WTC11 (cell line): ENCODE results near the gene HDGFL3. TPM values are rescaled to one million over a fixed set of nuclear protein-coding genes. Genes with fewer than 3 reads are reported as not detected.

Experiments used
- ATAC-seq: fragments of 200-7000 bp; cut with Tn5 transposase; 2 replicates; pipeline ENCODE4 v1.10.0; 2021; ENCODE audit warnings: mild to moderate bottlenecking, moderate library complexity
- CTCF ChIA-PET: fragments of 300-600 bp; sonication (Branson Sonifier 250); formaldehyde crosslinking; loops from one replicate; lab custom pipeline; 2021; ENCODE audit warnings: antibody characterized with exemption; lab: Charles Lee
- POLR2A ChIA-PET: fragments of 350-600 bp; sonication (Branson Sonifier 250); formaldehyde crosslinking; loops from one replicate; lab custom pipeline; 2021; ENCODE audit warnings: antibody characterized with exemption; lab: Charles Lee
- DNase-seq: peaks from one replicate; pipeline ENCODE4 v3.0.0; 2021; ENCODE audit warnings: low spot score
- H3K27ac Mint-ChIP-seq: 2 replicates; pipeline ENCODE4 v1.8.0; 2021; ENCODE audit warnings: mixed read lengths
- H3K27me3 Mint-ChIP-seq: 2 replicates; pipeline ENCODE4 v1.8.0; 2021; ENCODE audit warnings: low read depth, mild to moderate bottlenecking, moderate library complexity, mixed read lengths
- H3K36me3 Mint-ChIP-seq: 2 replicates; pipeline ENCODE4 v1.8.0; 2021; ENCODE audit warnings: mixed read lengths
- H3K4me1 Mint-ChIP-seq: 2 replicates; pipeline ENCODE4 v1.8.0; 2022; ENCODE audit warnings: mixed read lengths
- H3K4me3 Mint-ChIP-seq: 2 replicates; pipeline ENCODE4 v1.8.0; 2021; ENCODE audit warnings: mild to moderate bottlenecking, moderate library complexity, mixed read lengths
- H3K9me3 Mint-ChIP-seq: 2 replicates; pipeline ENCODE4 v1.8.0; 2021; ENCODE audit warnings: mixed read lengths
- ATF6 ChIP-seq: sonication (generic); formaldehyde crosslinking; IDR thresholded peaks from 2 replicates; pipeline ENCODE4 v1.8.1; 2023; ENCODE audit warnings: mild to moderate bottlenecking, missing genetic modification reagents
- CREB1 ChIP-seq: sonication (generic); formaldehyde crosslinking; IDR thresholded peaks from 2 replicates; pipeline ENCODE4 v1.8.0; 2023; ENCODE audit warnings: mild to moderate bottlenecking, missing genetic modification reagents
- CREM ChIP-seq: sonication (generic); formaldehyde crosslinking; IDR thresholded peaks from 2 replicates; pipeline ENCODE4 v1.8.1; 2022; ENCODE audit warnings: mild to moderate bottlenecking, missing genetic modification reagents, moderate library complexity
- ETV6 ChIP-seq: sonication (generic); formaldehyde crosslinking; IDR thresholded peaks from 2 replicates; pipeline ENCODE4 v1.8.1; 2022; ENCODE audit warnings: mild to moderate bottlenecking, missing genetic modification reagents
- FOXP1 ChIP-seq: sonication (generic); formaldehyde crosslinking; IDR thresholded peaks from 2 replicates; pipeline ENCODE4 v1.8.0; 2022; ENCODE audit warnings: missing genetic modification reagents, mild to moderate bottlenecking, moderate library complexity, borderline replicate concordance
- MXD4 ChIP-seq: fragments of 250-450 bp; sonication (Bioruptor Pico); IDR thresholded peaks from 2 replicates; pipeline ENCODE4 v1.8.0; 2021; ENCODE audit warnings: mild to moderate bottlenecking, moderate library complexity, borderline replicate concordance
- NR3C1 ChIP-seq: sonication (generic); formaldehyde crosslinking; conservative IDR thresholded peaks from 2 replicates; pipeline ENCODE4 v1.8.1; 2023; ENCODE audit warnings: low read depth, mild to moderate bottlenecking, missing genetic modification reagents
- PRRX2 ChIP-seq: fragments of 250-450 bp; sonication (Bioruptor Pico); IDR thresholded peaks from 2 replicates; pipeline ENCODE4 v1.8.0; 2021; ENCODE audit warnings: mild to moderate bottlenecking
- SMAD3 ChIP-seq: sonication (generic); formaldehyde crosslinking; IDR thresholded peaks from 2 replicates; pipeline ENCODE4 v1.8.0; 2022; ENCODE audit warnings: missing genetic modification reagents, mild to moderate bottlenecking, borderline replicate concordance
- SOX15 ChIP-seq: fragments of 250-450 bp; sonication (Bioruptor Pico); IDR thresholded peaks from 2 replicates; pipeline ENCODE4 v1.9.0; 2021; ENCODE audit warnings: mild to moderate bottlenecking
- ZNF121 ChIP-seq: sonication (generic); formaldehyde crosslinking; IDR thresholded peaks from 2 replicates; pipeline ENCODE4 v1.8.0; 2023; ENCODE audit warnings: missing genetic modification reagents
- ZNF138 ChIP-seq: sonication (generic); formaldehyde crosslinking; conservative IDR thresholded peaks from 2 replicates; pipeline ENCODE4 v1.8.1; 2022; ENCODE audit warnings: mild to moderate bottlenecking, moderate library complexity, missing genetic modification reagents
- ZNF219 ChIP-seq: sonication (generic); formaldehyde crosslinking; IDR thresholded peaks from 2 replicates; pipeline ENCODE4 v1.8.0; 2023; ENCODE audit warnings: missing genetic modification reagents, mild to moderate bottlenecking, borderline replicate concordance
- ZNF423 ChIP-seq: fragments of 250-450 bp; sonication (Bioruptor Pico); IDR thresholded peaks from 2 replicates; pipeline ENCODE4 v2.1.2; 2022; ENCODE audit warnings: mild to moderate bottlenecking, moderate library complexity
- ZNF532 ChIP-seq: fragments of 250-450 bp; sonication (Bioruptor Pico); IDR thresholded peaks from 2 replicates; pipeline ENCODE4 v1.9.0; 2021; ENCODE audit warnings: mild to moderate bottlenecking, borderline replicate concordance
- ZNF671 ChIP-seq: fragments of 250-450 bp; sonication (Bioruptor Pico); IDR thresholded peaks from 2 replicates; pipeline ENCODE4 v1.8.0; 2021; ENCODE audit warnings: mild to moderate bottlenecking
- total RNA-seq: library from RNA; stranded (reverse); gene quantifications from 3 replicates; pipeline ENCODE4 v1.2.3, GENCODE V29; 2021
- TF ChIP-seq, protein P1 (sequence below): sonication (generic); formaldehyde crosslinking; IDR thresholded peaks from 2 replicates; pipeline ENCODE4 v1.8.0; 2023; ENCODE audit warnings: missing genetic modification reagents
- TF ChIP-seq, protein P2 (sequence below): fragments of 200-600 bp; IDR thresholded peaks from 2 replicates; pipeline ENCODE4 v1.8.0; 2022; ENCODE audit warnings: antibody characterized with exemption
- TF ChIP-seq, protein P3 (sequence below): sonication (generic); formaldehyde crosslinking; conservative IDR thresholded peaks from 2 replicates; pipeline ENCODE4 v1.8.1; 2023; ENCODE audit warnings: mild to moderate bottlenecking, low read depth, missing genetic modification reagents, moderate library complexity

Gene HDGFL3
- total RNA-seq, 1 experiment from 2014 or later: 124 TPM

GRCh38 chr15:83109532-83109931 lies 98.1 kb downstream of the HDGFL3 start:
- Mint-ChIP-seq H3K9me3 (peaks cover 10% of the 10 kb centered on the region), H3K36me3 (no peaks in the 10 kb centered on the region), H3K27ac (no peak overlapping the region), H3K27me3 (peaks cover 46% of the 10 kb centered on the region), H3K4me1 (peaks cover 9% of the 10 kb centered on the region), H3K4me3 (no peak overlapping the region)
- ATAC-seq (no peak), DNase-seq (no peak)
- ChIA-PET POLR2A (no interaction called here), CTCF (no interaction called here)
- TF ChIP-seq ZNF219 (CRISPR knock-in tag): no peak
- no peak for TF ChIP-seq ZNF138 (CRISPR knock-in tag)
- no peak for TF ChIP-seq ZNF671 (CRISPR knock-in tag)
- TF ChIP-seq, protein P1, sequence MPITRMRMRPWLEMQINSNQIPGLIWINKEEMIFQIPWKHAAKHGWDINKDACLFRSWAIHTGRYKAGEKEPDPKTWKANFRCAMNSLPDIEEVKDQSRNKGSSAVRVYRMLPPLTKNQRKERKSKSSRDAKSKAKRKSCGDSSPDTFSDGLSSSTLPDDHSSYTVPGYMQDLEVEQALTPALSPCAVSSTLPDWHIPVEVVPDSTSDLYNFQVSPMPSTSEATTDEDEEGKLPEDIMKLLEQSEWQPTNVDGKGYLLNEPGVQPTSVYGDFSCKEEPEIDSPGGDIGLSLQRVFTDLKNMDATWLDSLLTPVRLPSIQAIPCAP: no peak
- no peak for TF ChIP-seq ZNF121
- TF ChIP-seq NR3C1 (CRISPR knock-in tag): no peak
- TF ChIP-seq ZNF532 (CRISPR knock-in tag): no peak
- TF ChIP-seq MXD4 (CRISPR knock-in tag): no peak
- TF ChIP-seq PRRX2 (CRISPR knock-in tag): no peak
- no peak for TF ChIP-seq SMAD3 (CRISPR knock-in tag)
- no peak for TF ChIP-seq CREM (CRISPR knock-in tag)
- no peak for TF ChIP-seq CREB1 (CRISPR knock-in tag)
- no peak for TF ChIP-seq SOX15 (CRISPR knock-in tag)
- no peak for TF ChIP-seq FOXP1 (CRISPR knock-in tag)
- TF ChIP-seq, protein P2, sequence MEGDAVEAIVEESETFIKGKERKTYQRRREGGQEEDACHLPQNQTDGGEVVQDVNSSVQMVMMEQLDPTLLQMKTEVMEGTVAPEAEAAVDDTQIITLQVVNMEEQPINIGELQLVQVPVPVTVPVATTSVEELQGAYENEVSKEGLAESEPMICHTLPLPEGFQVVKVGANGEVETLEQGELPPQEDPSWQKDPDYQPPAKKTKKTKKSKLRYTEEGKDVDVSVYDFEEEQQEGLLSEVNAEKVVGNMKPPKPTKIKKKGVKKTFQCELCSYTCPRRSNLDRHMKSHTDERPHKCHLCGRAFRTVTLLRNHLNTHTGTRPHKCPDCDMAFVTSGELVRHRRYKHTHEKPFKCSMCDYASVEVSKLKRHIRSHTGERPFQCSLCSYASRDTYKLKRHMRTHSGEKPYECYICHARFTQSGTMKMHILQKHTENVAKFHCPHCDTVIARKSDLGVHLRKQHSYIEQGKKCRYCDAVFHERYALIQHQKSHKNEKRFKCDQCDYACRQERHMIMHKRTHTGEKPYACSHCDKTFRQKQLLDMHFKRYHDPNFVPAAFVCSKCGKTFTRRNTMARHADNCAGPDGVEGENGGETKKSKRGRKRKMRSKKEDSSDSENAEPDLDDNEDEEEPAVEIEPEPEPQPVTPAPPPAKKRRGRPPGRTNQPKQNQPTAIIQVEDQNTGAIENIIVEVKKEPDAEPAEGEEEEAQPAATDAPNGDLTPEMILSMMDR: no peak
- TF ChIP-seq ATF6 (CRISPR knock-in tag): no peak
- TF ChIP-seq ETV6 (CRISPR knock-in tag): no peak
- TF ChIP-seq ZNF423 (CRISPR knock-in tag): no peak
- TF ChIP-seq, protein P3, sequence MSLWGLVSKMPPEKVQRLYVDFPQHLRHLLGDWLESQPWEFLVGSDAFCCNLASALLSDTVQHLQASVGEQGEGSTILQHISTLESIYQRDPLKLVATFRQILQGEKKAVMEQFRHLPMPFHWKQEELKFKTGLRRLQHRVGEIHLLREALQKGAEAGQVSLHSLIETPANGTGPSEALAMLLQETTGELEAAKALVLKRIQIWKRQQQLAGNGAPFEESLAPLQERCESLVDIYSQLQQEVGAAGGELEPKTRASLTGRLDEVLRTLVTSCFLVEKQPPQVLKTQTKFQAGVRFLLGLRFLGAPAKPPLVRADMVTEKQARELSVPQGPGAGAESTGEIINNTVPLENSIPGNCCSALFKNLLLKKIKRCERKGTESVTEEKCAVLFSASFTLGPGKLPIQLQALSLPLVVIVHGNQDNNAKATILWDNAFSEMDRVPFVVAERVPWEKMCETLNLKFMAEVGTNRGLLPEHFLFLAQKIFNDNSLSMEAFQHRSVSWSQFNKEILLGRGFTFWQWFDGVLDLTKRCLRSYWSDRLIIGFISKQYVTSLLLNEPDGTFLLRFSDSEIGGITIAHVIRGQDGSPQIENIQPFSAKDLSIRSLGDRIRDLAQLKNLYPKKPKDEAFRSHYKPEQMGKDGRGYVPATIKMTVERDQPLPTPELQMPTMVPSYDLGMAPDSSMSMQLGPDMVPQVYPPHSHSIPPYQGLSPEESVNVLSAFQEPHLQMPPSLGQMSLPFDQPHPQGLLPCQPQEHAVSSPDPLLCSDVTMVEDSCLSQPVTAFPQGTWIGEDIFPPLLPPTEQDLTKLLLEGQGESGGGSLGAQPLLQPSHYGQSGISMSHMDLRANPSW (CRISPR knock-in tag): no peak
